ENCODE measurements around the gene OR51B2. TPM values are rescaled to one million over a fixed set of nuclear protein-coding genes. Genes with fewer than 3 reads are reported as not detected.
"Not testable (repeated sequence)": the region's sequence is repeated elsewhere in the genome, so short reads cannot be mapped to it uniquely, and the experiment has no call there.

Gene OR51B2
- total RNA-seq, 1 experiment from 2014 or later = 17.1 TPM

- H3K27me3 ChIP-seq (ENCODE audit: insufficient read depth, low read length) = no peaks in the 10 kb centered on the region
- ATAC-seq (no peak), DNase-seq (ENCODE audit: low read depth, low spot score) (no peak)
- no peaks in the 10 kb centered on the region for H3K9me2 ChIP-seq (ENCODE audit: insufficient read depth)
- no peak overlapping the region for H3K9ac ChIP-seq (ENCODE audit: low read length)
- H3K4me3 ChIP-seq (replicated peaks in 1 of 2; ENCODE audit: low read depth in 1 of 2, low read length in 2 of 2) = no peak overlapping the region
- ChIA-PET POLR2A (no interaction called here), CTCF (no interaction called here), RAD21 (ENCODE audit: low non-redundant PET in 1 of 2, low total read pairs in 2 of 2, uncharacterized antibody in 2 of 2, unreplicated experiment in 2 of 2) (no interaction called here)
- no peaks in the 10 kb centered on the region for H3K4me1 ChIP-seq (ENCODE audit: control insufficient read depth in 1 of 2, insufficient read depth in 2 of 2, low read length in 2 of 2)
- intact Hi-C loops (cut with micrococcal nuclease) = no loop called here
- no peak overlapping the region for H3K4me2 ChIP-seq (ENCODE audit: low read length)
- no peaks in the 10 kb centered on the region for H3K9me3 ChIP-seq (ENCODE audit: control insufficient read depth in 1 of 2, insufficient read depth in 1 of 2, low read depth in 1 of 2, low read length in 2 of 2)
- no TSS peak for BruUV-seq (replicated peaks)
- no peak overlapping the region for H3K27ac ChIP-seq (ENCODE audit: low read depth, low read length)
- H4K20me1 ChIP-seq (ENCODE audit: insufficient read depth) = no peaks in the 10 kb centered on the region
- no peak for TF ChIP-seq SP1 (IDR thresholded peaks at IDR 0.05; ENCODE audit: low read depth)
- TF ChIP-seq SRF (IDR thresholded peaks at IDR 0.05; ENCODE audit: low read depth) = no peak
- TF ChIP-seq ZBTB33 (IDR thresholded peaks at IDR 0.05; ENCODE audit: extremely low read depth, insufficient replicate concordance, low read length) = no peak
- TF ChIP-seq ZNF274 (IDR thresholded peaks at IDR 0.05; ENCODE audit: low read depth, low read length) = no peak
- no peak for TF ChIP-seq EGR1 (IDR thresholded peaks at IDR 0.05; ENCODE audit: low read depth)
- no peak for TF ChIP-seq RAD21 (IDR thresholded peaks at IDR 0.05; ENCODE audit: low read depth)
- peaks cover 1 to 26% of the 10 kb centered on the region in 2 experiments; a peak in 2 of 4 replicates for H3K36me3 ChIP-seq (ENCODE audit: control insufficient read depth in 1 of 2, insufficient read depth in 2 of 2, low read length in 2 of 2)
- no peaks in the 10 kb centered on the region for H3K79me2 ChIP-seq (ENCODE audit: insufficient read depth, low read length)
- no peak overlapping the region for H2AFZ ChIP-seq (ENCODE audit: low read depth, low read length, poor library complexity, severe bottlenecking)
Observed at GRCh38 chr11:5298451-5298850, 25.6 kb downstream of the OR51B2 start.

- Histone ChIP-seq H4K20me1 (ENCODE audit: insufficient read depth) (no peaks in the 10 kb centered on the region; the same call in 1 of the 2 replicates), H3K36me3 (ENCODE audit: control insufficient read depth in 1 of 2, insufficient read depth in 2 of 2, low read length in 2 of 2) (peaks cover 0 to 25% of the 10 kb centered on the region in 2 experiments; a peak in 1 of 4 replicates), H2AFZ (ENCODE audit: low read depth, low read length, poor library complexity, severe bottlenecking) (no peak overlapping the region), H3K4me3 (replicated peaks in 1 of 2; ENCODE audit: low read depth in 1 of 2, low read length in 2 of 2) (no peak overlapping the region), H3K9me3 (ENCODE audit: control insufficient read depth in 1 of 2, insufficient read depth in 1 of 2, low read depth in 1 of 2, low read length in 2 of 2) (no peaks in the 10 kb centered on the region), H3K27ac (ENCODE audit: low read depth, low read length) (no peak overlapping the region), H3K9me2 (ENCODE audit: insufficient read depth) (no peaks in the 10 kb centered on the region), H3K4me2 (ENCODE audit: low read length) (no peak overlapping the region), H3K9ac (ENCODE audit: low read length) (no peak overlapping the region), H3K27me3 (ENCODE audit: insufficient read depth, low read length) (no peaks in the 10 kb centered on the region), H3K79me2 (ENCODE audit: insufficient read depth, low read length) (no peaks in the 10 kb centered on the region), H3K4me1 (ENCODE audit: control insufficient read depth in 1 of 2, insufficient read depth in 2 of 2, low read length in 2 of 2) (no peaks in the 10 kb centered on the region)
- DNase-seq (ENCODE audit: low read depth, low spot score) = no peak
- ChIA-PET RAD21 (ENCODE audit: low non-redundant PET in 1 of 2, low total read pairs in 2 of 2, uncharacterized antibody in 2 of 2, unreplicated experiment in 2 of 2) (no interaction called here), CTCF (no interaction called here), POLR2A (no interaction called here)
- TF ChIP-seq POLR2AphosphoS5 (IDR thresholded peaks at IDR 0.05; ENCODE audit: low read depth, low read length) (no peak), EZH2 (IDR thresholded peaks at IDR 0.05) (no peak), CBX3 (IDR thresholded peaks at IDR 0.05; ENCODE audit: low read depth) (no peak), FOSL1 (IDR thresholded peaks at IDR 0.05; ENCODE audit: low read depth) (no peak), ZFX (IDR thresholded peaks at IDR 0.05) (no peak), ATF3 (IDR thresholded peaks at IDR 0.05) (no peak), SP1 (IDR thresholded peaks at IDR 0.05; ENCODE audit: low read depth) (no peak)
- no peak for ATAC-seq
- no TSS peak for BruUV-seq (replicated peaks)
- intact Hi-C loops (cut with micrococcal nuclease) = no loop called here
Observed at GRCh38 chr11:5297721-5298323, 26.3 kb downstream of the OR51B2 start.

GRCh38 chr11:5294342-5294995 is 29.6 kb downstream of the OR51B2 start:
- H3K9ac ChIP-seq (ENCODE audit: low read length); H3K36me3 ChIP-seq (ENCODE audit: control insufficient read depth in 1 of 2, insufficient read depth in 2 of 2, low read length in 2 of 2); CTCF ChIA-PET; H3K79me2 ChIP-seq (ENCODE audit: insufficient read depth, low read length); BruUV-seq (replicated peaks); H3K9me2 ChIP-seq (ENCODE audit: insufficient read depth); RAD21 ChIA-PET (ENCODE audit: low non-redundant PET in 1 of 2, low total read pairs in 2 of 2, uncharacterized antibody in 2 of 2, unreplicated experiment in 2 of 2); ATAC-seq; H2AFZ ChIP-seq (ENCODE audit: low read depth, low read length, poor library complexity, severe bottlenecking); POLR2A ChIA-PET; H3K9me3 ChIP-seq (ENCODE audit: control insufficient read depth in 1 of 2, insufficient read depth in 1 of 2, low read depth in 1 of 2, low read length in 2 of 2); H4K20me1 ChIP-seq (ENCODE audit: insufficient read depth); H3K4me1 ChIP-seq (ENCODE audit: control insufficient read depth in 1 of 2, insufficient read depth in 2 of 2, low read length in 2 of 2); DNase-seq (ENCODE audit: low read depth, low spot score); H3K27ac ChIP-seq (ENCODE audit: low read depth, low read length); H3K4me2 ChIP-seq (ENCODE audit: low read length); H3K27me3 ChIP-seq (ENCODE audit: insufficient read depth, low read length); H3K4me3 ChIP-seq (replicated peaks in 1 of 2; ENCODE audit: low read depth in 1 of 2, low read length in 2 of 2): not testable (repeated sequence)
- intact Hi-C loops (cut with micrococcal nuclease) = loop anchor here (5.0 kb wide), 3 partner anchors 172 to 667 kb away; partner anchors contain the start of gene OR52N2

All from HCT116 (cell line).